ENCODE results near the gene ALDH3A1. TPM values are rescaled to one million over a fixed set of nuclear protein-coding genes. Genes with fewer than 3 reads are reported as not detected.

The ALDH3A1 gene
- total and polyA plus RNA-seq, 10 of the 15 experiments (the other 5 are each of a cell fraction or from before 2014, with no cell fraction given) = 0.20 TPM; not detected in 9

- in situ Hi-C loops (cut with MboI) = no loop called here
- Histone ChIP-seq H3K4me3 (no peak overlapping the region), H3K9ac (ENCODE audit: control insufficient read depth, insufficient read depth, low read length) (no peak overlapping the region), H3K9me3 (replicated peaks; ENCODE audit: control insufficient read depth, insufficient read depth, low read length) (no peaks in the 10 kb centered on the region), H3K4me2 (ENCODE audit: control insufficient read depth, insufficient read depth) (no peak overlapping the region), H3K27ac (ENCODE audit: control insufficient read depth, insufficient read depth) (no peak overlapping the region), H4K20me1 (ENCODE audit: control insufficient read depth, insufficient read depth) (no peaks in the 10 kb centered on the region), H3K27me3 (replicated peaks in 1 of 2; ENCODE audit: control insufficient read depth in 2 of 2, insufficient read depth in 2 of 2, low read length in 1 of 2) (no peaks in the 10 kb centered on the region), H3K79me2 (ENCODE audit: control insufficient read depth, insufficient read depth, low read length) (no peaks in the 10 kb centered on the region), H3K36me3 (ENCODE audit: control insufficient read depth in 2 of 2, insufficient read depth in 2 of 2, low read length in 1 of 2) (no peaks in the 10 kb centered on the region), H3K4me1 (ENCODE audit: control insufficient read depth, insufficient read depth, low read length) (peaks cover 45% of the 10 kb centered on the region), H2AFZ (ENCODE audit: control insufficient read depth, low read depth, low read length) (no peak overlapping the region)
- RAD21 ChIA-PET (ENCODE audit: unreplicated experiment) = no interaction called here
- no peak for FAIRE-seq
- SMC1A ChIA-PET (ENCODE audit: uncharacterized antibody, unreplicated experiment) = interaction anchor here (0.8 to 1.2 kb wide), 2 partner anchors 19 to 108 kb away, joined by 3 read pairs; no protein-coding TSS in a partner anchor
- 70% methylated on average over 15 of the region's 15 CpGs for WGBS (ENCODE audit: insufficient coverage, insufficient replicate concordance, low lambda C conversion rate, missing lambda C conversion rate)
- intact Hi-C loops (cut with micrococcal nuclease; ENCODE audit: unreplicated experiment) = no loop called here
- CTCF ChIA-PET = interaction anchor here (1.1 to 1.2 kb wide), 2 partner anchors 10 to 239 kb away, joined by 3 read pairs; no protein-coding TSS in a partner anchor
- POLR2A ChIA-PET = interaction anchor here (0.6 kb wide), 1 partner anchor 888 kb away, joined by 3 read pairs; no protein-coding TSS in a partner anchor
- DNase-seq (ENCODE audit: low read depth, low spot score) = no peak
- ATAC-seq = no peak
- BruUV-seq (replicated peaks) = no TSS peak
- TF ChIP-seq BHLHE40 (IDR thresholded peaks at IDR 0.05; ENCODE audit: borderline replicate concordance in 1 of 2, low read depth in 2 of 2, low read length in 1 of 2) (no peak), BMI1 (IDR thresholded peaks at IDR 0.05; ENCODE audit: borderline replicate concordance) (no peak), EED (IDR thresholded peaks at IDR 0.05; ENCODE audit: low read depth) (no peak), MTA2 (IDR thresholded peaks at IDR 0.05; ENCODE audit: low read depth) (no peak), ZBTB40 (IDR thresholded peaks at IDR 0.05; ENCODE audit: borderline replicate concordance) (no peak), MTA3 (IDR thresholded peaks at IDR 0.05; ENCODE audit: borderline replicate concordance, low read length) (no peak), POLR2A (IDR thresholded peaks at IDR 0.05; ENCODE audit: low read depth, low read length) (no peak), HSF1 (IDR thresholded peaks at IDR 0.05; ENCODE audit: low read depth, low read length) (no peak), SIX5 (IDR thresholded peaks at IDR 0.05; ENCODE audit: low read depth, low read length, severe bottlenecking) (no peak), CTCF (IDR thresholded peaks at IDR 0.05 in 2 of 3, conservative IDR thresholded peaks at IDR 0.05 in 1 of 3; ENCODE audit: control insufficient read depth in 2 of 3, extremely low read depth in 1 of 3, insufficient read depth in 1 of 3, low read depth in 3 of 3, low read length in 3 of 3) (no peak), IKZF1 (conservative IDR thresholded peaks at IDR 0.05) (no peak), YY1 (IDR thresholded peaks at IDR 0.05; ENCODE audit: low read depth, low read length) (no peak), HDAC2 (IDR thresholded peaks at IDR 0.05) (no peak)
- TF ChIP-seq, protein P1, sequence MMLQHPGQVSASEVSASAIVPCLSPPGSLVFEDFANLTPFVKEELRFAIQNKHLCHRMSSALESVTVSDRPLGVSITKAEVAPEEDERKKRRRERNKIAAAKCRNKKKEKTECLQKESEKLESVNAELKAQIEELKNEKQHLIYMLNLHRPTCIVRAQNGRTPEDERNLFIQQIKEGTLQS (IDR thresholded peaks at IDR 0.05; ENCODE audit: borderline replicate concordance, extremely low read depth, low read depth, low read length) = no peak
Observed at GRCh38 chr17:19752216-19753050, 4.3 kb upstream of the ALDH3A1 start.

Data from GM12878 (cell line).